Measurements from ENCODE around the gene UBTD1.

DNA sequence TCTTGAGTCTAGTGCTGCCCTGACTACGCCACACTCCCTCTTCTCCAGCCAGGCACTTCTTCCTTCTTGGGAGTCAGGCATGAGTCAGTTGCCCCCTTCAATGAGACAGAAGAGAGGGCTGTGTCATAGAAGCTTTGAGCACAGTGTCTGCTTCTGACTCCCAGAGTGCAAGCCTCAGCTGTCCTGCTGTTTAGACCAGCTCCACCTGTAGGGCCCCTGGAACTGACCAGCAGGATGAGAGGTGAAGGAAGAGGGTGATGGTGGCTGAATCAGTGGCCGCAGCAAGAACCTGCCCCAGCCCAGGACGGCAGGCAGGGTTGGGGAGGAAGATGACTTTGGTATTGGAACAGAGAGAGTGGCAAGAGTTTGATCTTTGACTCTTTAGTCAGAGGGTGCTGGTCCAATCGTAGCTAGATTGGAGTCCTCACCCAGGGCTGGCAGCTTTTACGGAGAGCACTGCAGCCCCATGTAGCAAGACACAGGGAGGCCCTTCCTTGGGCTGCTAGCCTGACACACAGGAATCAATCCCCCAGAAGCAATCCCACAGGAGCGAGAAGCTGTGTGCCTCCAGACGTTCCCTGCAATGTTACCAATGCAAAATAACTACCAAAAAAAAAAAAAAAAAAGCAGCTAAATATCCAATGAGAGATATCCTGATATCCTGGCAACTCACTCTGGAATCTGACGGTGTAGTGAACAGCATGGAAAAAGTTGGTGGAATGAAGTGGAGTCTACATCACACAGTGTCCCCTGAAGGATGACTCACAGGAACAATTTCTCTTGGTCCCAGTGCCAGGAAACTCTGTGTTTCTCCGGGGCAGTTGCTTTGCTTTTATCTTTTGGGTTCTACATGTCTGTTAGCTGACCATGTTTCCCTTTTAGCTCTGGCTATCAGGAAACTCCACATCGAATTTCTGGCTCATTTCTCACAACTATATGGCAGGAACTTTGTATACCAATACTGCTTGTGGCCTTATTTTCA lies 97.7 kb downstream of the UBTD1 start:
- TF ChIP-seq YY1 (IDR thresholded peaks at IDR 0.05; ENCODE audit: insufficient read depth, insufficient read length) = no peak
- no peak for TF ChIP-seq ZNF274 (IDR thresholded peaks at IDR 0.05; ENCODE audit: low read depth, low read length)
- TF ChIP-seq SUZ12 (IDR thresholded peaks at IDR 0.05; ENCODE audit: extremely low read depth, insufficient read depth, insufficient read length) = no peak
